GM23248 (cell line): ENCODE results near the gene RPTN.

ENCODE experiments used
- EZH2 ChIP-seq: fragments of 200-600 bp; sonication (generic); IDR thresholded peaks from 2 replicates; pipeline ENCODE4 v1.6.1; 2018; ENCODE audit warnings: antibody characterized with exemption, mild to moderate bottlenecking; ENCODE audit not compliant: insufficient read depth, poor library complexity, severe bottlenecking
- EZH2phosphoT487 ChIP-seq: fragments of 200-600 bp; sonication (generic); IDR thresholded peaks from 2 replicates; pipeline ENCODE4 v1.6.1; 2018; ENCODE audit warnings: antibody characterized with exemption, moderate library complexity, mild to moderate bottlenecking, low read depth; ENCODE audit not compliant: insufficient read depth

DNA sequence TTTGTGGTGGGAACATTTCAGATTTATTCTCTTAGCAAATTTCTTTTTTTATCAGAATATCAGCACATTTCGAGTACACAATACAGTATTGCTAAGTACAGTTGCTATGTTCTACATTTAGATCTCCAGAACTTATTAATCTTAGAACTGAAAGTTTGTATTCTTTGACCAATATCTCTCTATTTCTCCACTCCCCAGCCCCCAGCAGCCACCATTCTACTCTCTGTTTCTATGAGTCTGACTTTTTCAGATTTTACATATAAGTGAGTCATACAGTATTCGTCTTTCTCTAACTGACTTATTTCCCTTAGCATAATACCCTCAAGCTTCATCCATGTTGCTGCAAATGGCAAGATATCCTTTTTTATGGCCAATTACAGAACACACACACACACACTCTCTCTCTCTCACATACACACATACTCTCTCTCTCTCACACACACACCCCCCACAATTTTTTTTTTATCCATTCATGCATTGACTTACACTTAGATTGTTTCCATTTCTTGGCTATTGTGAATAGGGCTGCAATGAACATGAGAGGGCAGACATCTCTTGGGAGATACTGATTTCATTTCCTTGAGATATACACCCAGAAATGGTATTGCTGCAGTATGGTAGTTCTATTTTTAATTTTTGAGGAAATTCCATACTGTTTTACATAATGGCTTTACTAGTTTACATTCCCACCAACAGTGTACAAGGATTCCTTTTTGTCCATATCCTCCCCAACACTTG, 15.7 kb downstream of the RPTN start:
- TF ChIP-seq EZH2 (no peak), EZH2phosphoT487 (no peak)
